HEK293 (cell line): ENCODE measurements around the gene ABHD3.

Experiments
- TSHZ1 ChIP-seq: fragments of 450-650 bp; formaldehyde crosslinking; IDR thresholded peaks from 2 replicates; pipeline ENCODE4 v1.5.1; 2016; ENCODE audit warnings: missing biosample characterization, missing genetic modification characterization, borderline replicate concordance
- ZBTB44 ChIP-seq: fragments of 450-650 bp; IDR thresholded peaks from 2 replicates; pipeline ENCODE4 v1.5.1; 2018; ENCODE audit warnings: missing biosample characterization, mild to moderate bottlenecking, missing genetic modification characterization
- ZBTB49 ChIP-seq: fragments of 450-650 bp; formaldehyde crosslinking; IDR thresholded peaks from 2 replicates; pipeline ENCODE4 v1.5.1; 2016; ENCODE audit warnings: missing biosample characterization, missing genetic modification characterization, low read depth
- ZBTB7A ChIP-seq: fragments of 450-650 bp; formaldehyde crosslinking; IDR thresholded peaks from 2 replicates; pipeline ENCODE4 v1.5.1; 2016; ENCODE audit warnings: low read depth, missing biosample characterization, missing genetic modification characterization
- ZBTB8A ChIP-seq: fragments of 450-650 bp; formaldehyde crosslinking; IDR thresholded peaks from 2 replicates; pipeline ENCODE4 v1.5.1; 2016; ENCODE audit warnings: missing biosample characterization, missing genetic modification characterization
- ZFHX2 ChIP-seq: fragments of 450-650 bp; formaldehyde crosslinking; conservative IDR thresholded peaks from 2 replicates; pipeline ENCODE4 v1.5.1; 2016; ENCODE audit warnings: missing biosample characterization, missing genetic modification characterization
- ZFP69B ChIP-seq: fragments of 450-650 bp; formaldehyde crosslinking; IDR thresholded peaks from 2 replicates; pipeline ENCODE4 v1.5.1; 2016; ENCODE audit warnings: missing biosample characterization, missing genetic modification characterization
- ZNF114 ChIP-seq: fragments of 450-650 bp; formaldehyde crosslinking; IDR thresholded peaks from 2 replicates; pipeline ENCODE4 v1.5.0; 2017; ENCODE audit warnings: missing biosample characterization, missing genetic modification characterization
- ZNF133 ChIP-seq: fragments of 450-650 bp; formaldehyde crosslinking; IDR thresholded peaks from 2 replicates; pipeline ENCODE4 v1.5.1; 2016; ENCODE audit warnings: missing biosample characterization, missing genetic modification characterization
- ZNF174 ChIP-seq: fragments of 450-650 bp; formaldehyde crosslinking; IDR thresholded peaks from 2 replicates; pipeline ENCODE4 v1.5.0; 2017; ENCODE audit warnings: missing biosample characterization, mild to moderate bottlenecking, missing genetic modification characterization
- ZNF175 ChIP-seq: fragments of 450-650 bp; formaldehyde crosslinking; IDR thresholded peaks from 2 replicates; pipeline ENCODE4 v1.5.1; 2016; ENCODE audit warnings: missing biosample characterization, missing genetic modification characterization
- ZNF202 ChIP-seq: fragments of 450-650 bp; formaldehyde crosslinking; IDR thresholded peaks from 2 replicates; pipeline ENCODE4 v1.5.1; 2016; ENCODE audit warnings: missing biosample characterization, missing genetic modification characterization, borderline replicate concordance
- ZNF23 ChIP-seq: fragments of 450-650 bp; formaldehyde crosslinking; IDR thresholded peaks from 2 replicates; pipeline ENCODE4 v1.5.1; 2016; ENCODE audit warnings: missing biosample characterization, missing genetic modification characterization, borderline replicate concordance
- ZNF280C ChIP-seq: fragments of 450-650 bp; formaldehyde crosslinking; IDR thresholded peaks from 2 replicates; pipeline ENCODE4 v1.5.1; 2016; ENCODE audit warnings: missing biosample characterization, missing genetic modification characterization
- ZNF391 ChIP-seq: fragments of 450-650 bp; formaldehyde crosslinking; IDR thresholded peaks from 2 replicates; pipeline ENCODE4 v1.5.1; 2016; ENCODE audit warnings: low read depth, missing biosample characterization, missing genetic modification characterization, borderline replicate concordance
- ZNF394 ChIP-seq: fragments of 450-650 bp; formaldehyde crosslinking; IDR thresholded peaks from 2 replicates; pipeline ENCODE4 v1.5.1; 2016; ENCODE audit warnings: missing biosample characterization, missing genetic modification characterization, mild to moderate bottlenecking, moderate library complexity, borderline replicate concordance
- ZNF449 ChIP-seq: fragments of 450-650 bp; formaldehyde crosslinking; IDR thresholded peaks from 2 replicates; pipeline ENCODE4 v1.5.1; 2017; ENCODE audit warnings: missing biosample characterization, mild to moderate bottlenecking, missing genetic modification characterization, moderate library complexity
- ZNF488 ChIP-seq: fragments of 450-650 bp; formaldehyde crosslinking; IDR thresholded peaks from 2 replicates; pipeline ENCODE4 v1.5.1; 2016; ENCODE audit warnings: missing biosample characterization, missing genetic modification characterization
- ZNF529 ChIP-seq: fragments of 450-650 bp; formaldehyde crosslinking; IDR thresholded peaks from 2 replicates; pipeline ENCODE4 v1.5.1; 2017; ENCODE audit warnings: missing genetic modification characterization, missing biosample characterization; ENCODE audit not compliant: insufficient replicate concordance
- ZNF561 ChIP-seq: fragments of 450-650 bp; IDR thresholded peaks from 2 replicates; pipeline ENCODE4 v1.5.1; 2018; ENCODE audit warnings: missing biosample characterization, missing genetic modification characterization, borderline replicate concordance
- ZNF660 ChIP-seq: fragments of 450-650 bp; IDR thresholded peaks from 2 replicates; pipeline ENCODE4 v1.5.1; 2018; ENCODE audit warnings: missing biosample characterization, mild to moderate bottlenecking, missing genetic modification characterization
- ZNF776 ChIP-seq: fragments of 450-650 bp; formaldehyde crosslinking; IDR thresholded peaks from 2 replicates; pipeline ENCODE4 v1.5.0; 2017; ENCODE audit warnings: missing biosample characterization, missing genetic modification characterization, borderline replicate concordance
- ZNF777 ChIP-seq: fragments of 450-650 bp; formaldehyde crosslinking; IDR thresholded peaks from 2 replicates; pipeline ENCODE4 v1.5.1; 2017; ENCODE audit warnings: missing biosample characterization, missing genetic modification characterization, borderline replicate concordance

ABHD3 gene

GRCh38 chr18:21612125-21613039 lies 92.2 kb downstream of the ABHD3 start, which contains the start of gene SNRPD1 (continued):
- TF ChIP-seq ZBTB49, result no peak
- no peak for TF ChIP-seq ZNF280C (tag by site-specific recombination)
- peak; percentile 80 for TF ChIP-seq ZNF394 (tag by site-specific recombination)
- no peak for TF ChIP-seq ZBTB7A (tag by site-specific recombination)
- TF ChIP-seq ZNF23 (tag by site-specific recombination), result 0 out of 2 replicates have a peak, but pooled peaks have one; percentile 29
- peak; percentile 33; the same call in 1 of the 2 replicates for TF ChIP-seq ZNF449 (tag by site-specific recombination)
- no peak; the same call in 1 of the 2 replicates for TF ChIP-seq ZNF133 (tag by site-specific recombination)
- no peak for TF ChIP-seq ZFHX2 (tag by site-specific recombination)
- no peak for TF ChIP-seq ZNF114
- TF ChIP-seq ZFP69B, result peak; percentile 41; the same call in 1 of the 2 replicates
- TF ChIP-seq ZBTB44 (tag by site-specific recombination), result peak; percentile 25; the same call in 1 of the 2 replicates
- TF ChIP-seq ZNF776, result peak; percentile 78; the same call in 1 of the 2 replicates
- TF ChIP-seq ZNF391 (tag by site-specific recombination), result peak; percentile 80; the same call in 1 of the 2 replicates
- TF ChIP-seq ZBTB8A, result 0 out of 2 replicates have a peak, but pooled peaks have one; percentile 25
- peak; percentile 78; the same call in 1 of the 2 replicates for TF ChIP-seq ZNF561
- no peak for TF ChIP-seq ZNF488 (tag by site-specific recombination)
- TF ChIP-seq ZNF529, result no peak
- no peak for TF ChIP-seq ZNF175 (tag by site-specific recombination)
- TF ChIP-seq ZNF202, result no peak
- peak; percentile 86 for TF ChIP-seq ZNF660
- TF ChIP-seq ZNF777 (tag by site-specific recombination), result no peak
- 0 out of 2 replicates have a peak, but pooled peaks have one; percentile 50 for TF ChIP-seq ZNF174
- TF ChIP-seq TSHZ1 (tag by site-specific recombination), result no peak
